ENCODE measurements around the gene ADGRA1.
"Not testable (repeated sequence)": the region's sequence is repeated elsewhere in the genome, so short reads cannot be mapped to it uniquely, and the experiment has no call there.

The ADGRA1 gene

DNA sequence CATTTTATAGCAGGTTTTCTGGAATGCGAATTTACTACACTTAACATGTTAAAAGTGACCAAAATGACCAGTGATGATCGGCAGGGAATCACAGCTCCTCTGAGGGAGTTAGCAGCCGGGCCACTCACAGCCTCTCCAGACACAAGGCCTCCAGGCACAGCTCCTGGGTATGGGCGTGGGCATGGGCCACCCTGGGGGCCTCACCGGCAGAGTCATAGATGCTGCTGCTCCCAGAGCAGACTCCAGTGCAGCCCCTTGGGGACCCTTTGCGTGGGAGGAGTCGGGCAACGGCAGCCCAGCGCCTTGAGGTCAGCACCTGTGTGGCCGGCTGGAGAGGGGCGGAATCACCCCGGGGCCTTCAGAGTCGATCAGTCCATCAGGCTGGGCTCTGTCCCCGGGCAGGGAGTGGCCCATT is 80.9 kb downstream of the ADGRA1 start:
- TF ChIP-seq ZNF274 (IDR thresholded peaks at IDR 0.05; ENCODE audit: low read depth, low read length): no peak
- H3K4me3 ChIP-seq (ENCODE audit: low read length): no peak overlapping the region

DNA sequence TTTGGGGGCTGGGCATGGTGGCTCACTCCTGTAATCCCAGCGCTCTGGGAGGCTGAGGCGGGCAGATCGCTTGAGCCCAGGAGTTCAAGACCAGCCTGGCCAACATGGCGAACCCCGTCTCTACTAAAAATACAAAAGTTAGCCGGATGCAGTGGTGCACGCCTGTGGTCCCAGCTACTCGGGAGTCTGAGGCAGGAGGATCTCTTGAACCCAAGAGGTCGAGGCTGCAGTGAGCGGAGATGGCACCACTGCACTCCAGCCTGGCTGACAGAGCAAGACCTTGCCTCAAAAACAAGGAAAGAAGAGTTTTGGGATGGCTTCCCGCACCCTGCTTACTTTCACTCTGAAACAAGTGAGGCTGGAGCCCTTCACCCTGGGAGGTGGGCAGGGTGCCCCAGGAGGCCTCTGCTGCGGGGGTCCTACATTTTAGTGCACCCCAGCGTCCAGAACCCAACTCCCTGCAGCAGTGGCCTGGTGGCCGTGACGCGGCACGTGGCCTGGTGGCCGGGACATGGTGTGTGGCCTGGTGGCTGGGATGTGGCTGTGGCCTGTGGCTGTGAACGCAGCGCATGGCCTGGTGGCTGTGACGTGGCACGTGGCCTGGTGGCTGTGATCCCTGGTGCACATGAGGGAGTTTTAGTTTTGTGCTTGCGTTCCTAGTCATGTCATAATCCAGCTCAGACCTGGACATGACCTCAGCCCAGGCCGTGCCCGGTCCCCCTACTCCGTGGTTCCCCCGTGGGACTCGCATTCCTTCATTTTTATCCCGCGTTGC is 81.6 kb downstream of the ADGRA1 start:
- H3K4me3 ChIP-seq (ENCODE audit: low read length): no peak overlapping the region
- TF ChIP-seq ZNF274 (IDR thresholded peaks at IDR 0.05; ENCODE audit: low read depth, low read length): no peak

DNA sequence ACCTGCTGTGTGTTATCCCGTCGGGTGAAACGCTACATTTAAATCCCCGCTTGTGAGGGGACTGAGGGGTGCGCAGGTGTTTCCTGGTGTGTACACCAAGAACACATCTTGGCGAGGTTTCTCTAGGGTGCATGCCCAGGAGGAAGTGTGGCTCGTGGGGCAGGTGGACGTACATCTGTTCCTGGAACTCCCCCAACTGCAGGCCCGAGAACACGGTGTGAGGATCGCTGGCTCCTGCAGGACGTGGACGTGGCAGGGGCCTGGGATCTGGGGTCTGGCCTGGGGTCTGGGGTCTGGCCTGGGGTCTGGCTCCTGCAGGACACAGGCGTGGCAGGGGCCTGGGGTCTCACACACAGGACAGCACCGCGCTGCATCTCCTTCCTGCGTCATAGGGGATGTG is 82.4 kb downstream of the ADGRA1 start:
- TF ChIP-seq ZNF274 (IDR thresholded peaks at IDR 0.05; ENCODE audit: low read depth, low read length): no peak
- H3K4me3 ChIP-seq (ENCODE audit: low read length): no peak overlapping the region

DNA sequence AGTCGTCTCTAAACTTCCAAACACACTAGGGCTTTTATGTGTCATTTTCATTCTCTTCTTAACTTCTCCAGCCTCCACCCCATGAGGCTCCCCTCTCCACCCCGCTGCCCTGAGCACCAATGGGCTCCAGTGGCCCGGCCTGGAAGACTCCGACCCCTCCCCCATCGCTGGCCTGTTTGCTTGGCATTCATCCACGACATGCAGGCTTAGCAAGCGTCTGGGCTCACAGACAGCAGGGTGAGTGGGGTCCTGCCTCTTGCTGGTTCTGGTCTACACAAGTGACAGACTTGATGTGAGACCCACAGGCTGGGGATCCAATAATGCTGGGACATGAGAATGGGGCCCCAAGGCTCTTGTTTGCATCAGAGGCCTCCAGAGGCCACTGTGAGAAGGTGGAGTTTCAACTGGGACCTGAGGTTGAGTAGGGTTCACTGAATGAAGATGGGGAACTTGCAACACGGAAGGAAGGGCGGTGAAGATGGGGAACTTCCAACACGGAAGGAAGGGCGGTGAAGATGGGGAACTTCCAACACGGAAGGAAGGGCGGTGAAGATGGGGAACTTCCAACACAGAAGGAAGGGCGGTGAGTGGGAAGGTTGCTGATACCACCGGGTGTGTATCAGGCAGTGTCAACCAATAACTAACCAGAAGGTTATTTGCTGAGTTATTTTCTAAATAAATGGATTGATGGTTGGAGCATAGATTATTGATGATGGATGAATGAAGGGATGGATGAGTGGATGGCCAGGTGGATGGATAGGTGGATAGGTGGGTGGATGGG is 86.3 kb downstream of the ADGRA1 start:
- no peak overlapping the region for H3K4me3 ChIP-seq (ENCODE audit: low read length)
- no peak for TF ChIP-seq ZNF274 (IDR thresholded peaks at IDR 0.05; ENCODE audit: low read depth, low read length)

DNA sequence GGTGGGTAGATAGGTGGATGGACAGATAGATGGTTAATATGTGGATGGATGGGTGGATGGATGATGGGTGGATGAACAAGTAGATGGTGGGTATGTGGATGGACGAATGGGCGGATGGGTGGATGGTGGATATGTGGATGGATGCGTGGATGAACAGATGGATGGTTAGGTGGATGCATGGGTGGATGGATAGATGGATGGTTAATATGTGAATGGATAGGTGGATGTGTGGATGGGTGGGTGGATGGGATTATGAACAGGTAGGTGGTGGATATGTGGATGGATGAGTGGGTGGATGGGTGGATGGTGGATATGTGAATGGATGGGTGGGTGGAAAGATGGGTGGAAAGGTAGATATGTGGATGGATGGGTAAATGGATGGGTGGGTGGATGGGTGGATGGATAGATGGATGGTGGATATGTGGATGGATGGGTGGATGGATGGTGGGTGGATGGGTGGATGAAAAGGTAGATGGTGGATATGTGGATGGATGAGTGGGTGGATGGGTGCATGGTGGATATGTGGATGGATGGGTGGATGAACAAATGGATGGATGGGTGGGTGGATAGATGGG is 87.1 kb downstream of the ADGRA1 start:
- no peak for TF ChIP-seq ZNF274 (IDR thresholded peaks at IDR 0.05; ENCODE audit: low read depth, low read length)
- no peak overlapping the region for H3K4me3 ChIP-seq (ENCODE audit: low read length)

- not testable (repeated sequence) for H3K4me3 ChIP-seq (ENCODE audit: low read length)
Measured at GRCh38 chr10:133175624-133176023, 87.9 kb downstream of the ADGRA1 start.

DNA sequence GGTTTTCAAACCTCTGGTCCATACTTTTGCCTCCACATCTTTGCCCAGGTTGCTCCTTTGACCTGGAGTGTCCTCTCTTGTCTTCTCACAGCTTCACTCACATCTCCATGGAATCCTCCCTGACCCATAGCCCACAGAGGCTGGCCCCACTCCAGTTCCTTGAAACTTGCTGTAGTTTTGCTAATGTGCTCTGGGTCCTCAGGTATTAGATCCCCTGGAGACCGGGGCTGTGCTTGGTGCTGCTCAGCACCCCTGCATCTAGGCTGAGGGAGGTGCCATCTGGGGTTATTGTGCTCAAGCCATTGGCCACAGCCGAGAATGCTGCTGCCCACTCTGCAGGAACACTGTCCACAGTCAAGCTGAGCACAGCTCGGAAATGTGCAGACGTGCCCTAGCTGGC is 88.8 kb downstream of the ADGRA1 start:
- H3K4me3 ChIP-seq (ENCODE audit: low read length): no peak overlapping the region
- TF ChIP-seq ZNF274 (IDR thresholded peaks at IDR 0.05; ENCODE audit: low read depth, low read length): no peak

DNA sequence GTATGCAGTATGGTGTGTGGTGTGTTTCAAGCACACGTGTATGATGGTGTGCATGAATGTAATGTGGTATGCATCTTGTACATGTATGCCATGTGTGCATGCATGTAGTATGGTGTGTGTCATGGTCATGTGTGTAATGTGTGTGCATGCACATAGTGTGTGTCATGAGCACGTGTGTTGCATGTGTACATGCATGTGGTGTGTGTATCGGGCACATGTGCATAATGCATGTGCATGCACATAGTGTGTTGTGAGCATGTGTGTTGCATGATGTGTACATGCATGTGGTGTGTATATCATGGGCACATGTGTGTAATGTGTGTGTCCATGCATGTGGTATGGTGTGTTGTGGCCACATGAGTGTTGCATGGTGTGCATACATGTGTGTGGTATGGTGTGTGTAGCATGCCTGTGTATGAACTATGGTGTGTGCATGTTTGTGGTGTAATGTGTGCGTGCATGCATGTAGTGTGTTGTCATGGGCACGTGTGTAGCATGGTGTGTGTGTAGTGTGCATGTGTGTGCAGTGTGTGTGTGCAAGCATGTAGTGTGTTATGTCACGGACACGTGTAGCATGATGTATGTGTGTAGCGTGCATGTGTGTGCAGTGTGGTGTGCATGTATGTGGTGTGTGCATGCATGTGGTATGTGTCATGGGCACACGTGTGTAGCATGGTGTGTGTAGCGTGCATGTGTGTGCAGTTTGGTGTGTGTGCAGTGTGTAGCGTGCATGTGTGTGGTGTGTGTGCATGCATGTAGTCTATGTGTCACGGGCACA is 89.8 kb downstream of the ADGRA1 start:
- no peak for TF ChIP-seq ZNF274 (IDR thresholded peaks at IDR 0.05; ENCODE audit: low read depth, low read length)
- no peak overlapping the region for H3K4me3 ChIP-seq (ENCODE audit: low read length)

DNA sequence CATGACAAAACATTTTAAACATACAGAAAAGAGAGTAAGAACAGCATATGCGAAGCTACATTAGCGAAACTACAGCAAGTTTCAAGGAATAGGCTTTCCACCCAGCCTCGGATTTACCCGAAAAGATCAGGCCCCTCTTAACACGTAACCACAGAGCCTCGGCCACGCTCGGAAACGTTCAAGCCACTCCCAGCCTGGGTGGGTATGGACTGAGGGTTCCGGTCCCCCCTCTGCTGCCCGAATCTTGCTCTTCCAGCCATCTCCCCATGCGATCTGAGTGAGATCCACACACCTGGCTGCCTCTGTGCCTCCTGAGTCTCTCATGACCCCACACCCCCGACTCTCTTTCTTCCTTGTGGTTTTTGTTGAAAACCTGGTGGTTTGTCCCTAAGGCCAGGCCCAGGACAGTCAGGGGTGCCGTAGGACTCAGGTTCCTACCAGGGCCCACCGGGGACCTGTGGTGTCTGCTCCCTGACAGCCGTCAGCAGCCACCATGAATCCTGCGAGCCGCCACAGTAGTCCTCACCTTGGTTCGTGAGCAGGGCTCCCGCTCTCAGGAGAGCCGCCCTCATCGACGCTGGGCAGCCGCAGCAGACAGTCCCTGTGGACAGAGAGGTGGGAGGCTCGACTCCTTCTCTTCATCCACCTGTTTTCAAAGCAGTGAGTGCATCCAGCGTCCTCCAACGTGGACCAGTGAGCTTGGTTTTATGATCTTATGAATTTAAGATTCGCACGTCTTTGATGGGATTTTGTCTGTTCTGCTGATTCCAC is 90.8 kb downstream of the ADGRA1 start:
- TF ChIP-seq ZNF274 (IDR thresholded peaks at IDR 0.05; ENCODE audit: low read depth, low read length): no peak
- H3K4me3 ChIP-seq (ENCODE audit: low read length): no peak overlapping the region

- TF ChIP-seq ZNF274 (IDR thresholded peaks at IDR 0.05; ENCODE audit: low read depth, low read length): no peak
- H3K4me3 ChIP-seq (ENCODE audit: low read length): no peak overlapping the region
Measured at GRCh38 chr10:133179128-133179520, 91.4 kb downstream of the ADGRA1 start.

- no peak for TF ChIP-seq ZNF274 (IDR thresholded peaks at IDR 0.05; ENCODE audit: low read depth, low read length)
- no peak overlapping the region for H3K4me3 ChIP-seq (ENCODE audit: low read length)
Measured at GRCh38 chr10:133179651-133180050, 91.9 kb downstream of the ADGRA1 start.

DNA sequence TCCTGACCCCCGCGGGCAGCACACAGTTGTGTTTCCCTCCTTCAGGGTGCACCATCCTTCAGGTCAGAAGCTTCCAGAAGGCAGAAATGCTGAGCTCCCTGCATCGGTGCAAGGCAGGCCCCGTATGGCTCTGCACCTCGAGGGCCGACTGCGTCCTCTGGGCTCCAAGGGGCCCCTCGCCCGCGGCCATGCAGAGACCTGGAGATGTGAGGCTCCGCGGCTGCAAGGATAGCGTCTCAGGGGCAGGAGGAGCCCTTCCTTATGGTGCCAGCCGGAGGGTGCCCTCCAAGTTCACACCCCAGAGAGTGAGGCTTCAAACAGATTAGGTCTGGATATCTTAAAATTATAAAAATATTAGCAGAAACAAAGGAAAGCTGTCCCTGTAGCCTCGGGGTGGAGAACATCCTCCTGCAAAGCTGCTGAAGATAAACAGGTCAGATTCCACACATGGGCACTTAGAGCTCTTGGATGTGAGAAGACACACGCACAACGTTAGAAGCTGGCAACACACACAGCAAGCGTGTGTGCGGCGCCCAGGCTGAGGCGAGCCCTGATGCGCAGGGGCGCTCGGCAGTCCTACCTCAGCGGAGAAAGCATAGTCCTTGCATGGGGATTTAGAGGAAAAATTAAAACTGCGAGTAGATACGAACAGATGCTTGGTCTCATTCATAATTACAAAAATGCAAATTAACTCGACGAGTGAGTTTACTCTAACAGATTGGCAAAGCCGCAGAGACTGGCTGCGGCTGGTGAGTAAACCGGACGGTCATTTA is 92.7 kb downstream of the ADGRA1 start:
- H3K4me3 ChIP-seq (ENCODE audit: low read length): no peak overlapping the region
- no peak for TF ChIP-seq ZNF274 (IDR thresholded peaks at IDR 0.05; ENCODE audit: low read depth, low read length)
